GM19468 (cell line): ENCODE measurements around the gene PCDHA3.
"Not testable (repeated sequence)": the region's sequence is repeated elsewhere in the genome, so short reads cannot be mapped to it uniquely, and the experiment has no call there.

Experiments
- ATAC-seq: cut with Tn5 transposase; IDR thresholded peaks from one replicate; pipeline ENCODE4 v1.9.1; 2021; ENCODE audit warnings: mild to moderate bottlenecking, moderate library complexity, moderate number of reproducible peaks; ENCODE audit not compliant: unreplicated experiment; ENCODE audit errors: extremely low read depth

PCDHA3 gene

GRCh38 chr5:140849831-140850634, 49.2 kb downstream of the PCDHA3 start:
- not testable (repeated sequence) for ATAC-seq
